Stimulated activated CD4-positive, alpha-beta T cell treated with anti-CD3 and anti-CD28 coated beads, TNF-alpha, amount 100 ng/mL, for 4 hours (primary cell): Measurements from ENCODE around the gene ADK.
"Not testable (repeated sequence)": the region's sequence is repeated elsewhere in the genome, so short reads cannot be mapped to it uniquely, and the experiment has no call there.

ENCODE experiments used
- DNase-seq, 3 experiments: peaks; one replicate each; pipeline ENCODE4 v3.0.0-alpha.2; 2020; ENCODE audit warnings: low read depth in 3 of 3

The ADK gene

DNA sequence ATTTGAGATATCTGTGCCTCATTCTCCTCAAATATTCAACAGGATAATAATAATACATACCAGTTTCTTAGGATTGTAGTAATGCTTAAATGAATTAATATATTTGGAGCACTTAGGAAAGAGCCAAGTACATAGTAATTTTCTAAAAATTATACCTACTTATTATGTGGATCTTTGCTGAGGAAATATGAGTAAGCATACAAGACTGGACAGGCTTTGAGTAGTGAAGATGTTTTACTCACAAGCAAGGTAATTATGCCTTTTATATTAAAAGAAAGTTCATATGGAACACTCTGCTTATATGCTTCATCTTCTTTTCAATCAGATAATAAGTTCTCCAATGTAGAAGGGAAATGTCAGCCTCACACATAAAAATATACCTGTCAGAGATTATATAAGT is 337.9 kb downstream of the ADK start:
- DNase-seq = no peak

DNA sequence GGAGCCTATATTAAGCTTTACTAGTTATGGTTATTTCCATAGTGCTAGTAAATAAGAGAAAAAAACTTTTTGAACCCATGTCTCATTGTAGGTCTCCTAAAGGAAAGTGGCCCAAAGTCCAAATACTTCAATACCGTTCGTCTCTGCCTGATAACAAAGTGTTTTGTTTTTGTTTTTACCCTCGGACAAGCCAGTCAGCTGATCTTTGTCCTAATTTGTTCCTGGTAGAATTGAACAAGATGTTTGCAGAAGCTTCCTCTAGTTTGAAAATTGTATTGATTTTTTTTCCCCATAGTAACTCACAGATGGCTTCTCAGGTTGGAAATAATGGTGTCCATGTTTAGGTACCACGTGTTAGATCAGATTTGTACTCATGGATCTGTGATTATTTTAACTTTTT is 339.5 kb downstream of the ADK start:
- DNase-seq = no peak

- no peak for DNase-seq
Observed at GRCh38 chr10:74491014-74491413, 340.0 kb downstream of the ADK start.

GRCh38 chr10:74496276-74496675 is 345.3 kb downstream of the ADK start:
- DNase-seq = not testable (repeated sequence)

- not testable (repeated sequence) for DNase-seq
Observed at GRCh38 chr10:74498664-74499063, 347.6 kb downstream of the ADK start.

DNA sequence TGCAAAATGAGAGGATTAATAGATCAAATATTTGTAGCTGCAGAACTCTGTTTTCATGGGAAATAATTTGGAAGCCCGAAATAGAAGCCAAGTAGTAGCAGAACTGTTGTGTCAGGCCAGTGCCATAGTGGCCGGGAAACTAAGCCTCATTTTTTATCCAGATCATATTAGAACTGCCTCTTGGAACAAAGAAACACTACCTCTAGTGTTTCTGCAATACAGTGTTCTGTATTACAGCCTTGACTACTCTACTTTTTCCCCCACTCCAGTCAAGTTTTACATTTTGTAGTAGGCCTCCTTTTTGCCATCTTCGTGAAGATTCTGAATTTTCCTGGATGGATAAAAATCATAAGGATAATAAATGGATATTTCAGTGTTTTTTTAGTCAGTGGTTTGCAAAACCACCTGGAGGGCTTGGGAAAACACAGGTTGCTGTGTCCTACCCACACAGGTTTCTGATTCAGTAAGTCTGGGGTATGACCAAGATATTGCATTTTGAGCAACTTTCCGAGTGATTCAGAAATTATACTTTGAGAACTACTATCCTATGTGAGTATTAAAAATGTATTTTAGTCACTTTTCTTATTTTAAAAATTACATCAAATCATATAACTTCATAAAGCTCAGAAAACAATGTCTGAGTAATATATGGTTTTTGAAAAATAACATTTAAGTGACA is 349.1 kb downstream of the ADK start:
- DNase-seq = no peak

GRCh38 chr10:74500816-74501215 is 349.8 kb downstream of the ADK start:
- no peak for DNase-seq

DNA sequence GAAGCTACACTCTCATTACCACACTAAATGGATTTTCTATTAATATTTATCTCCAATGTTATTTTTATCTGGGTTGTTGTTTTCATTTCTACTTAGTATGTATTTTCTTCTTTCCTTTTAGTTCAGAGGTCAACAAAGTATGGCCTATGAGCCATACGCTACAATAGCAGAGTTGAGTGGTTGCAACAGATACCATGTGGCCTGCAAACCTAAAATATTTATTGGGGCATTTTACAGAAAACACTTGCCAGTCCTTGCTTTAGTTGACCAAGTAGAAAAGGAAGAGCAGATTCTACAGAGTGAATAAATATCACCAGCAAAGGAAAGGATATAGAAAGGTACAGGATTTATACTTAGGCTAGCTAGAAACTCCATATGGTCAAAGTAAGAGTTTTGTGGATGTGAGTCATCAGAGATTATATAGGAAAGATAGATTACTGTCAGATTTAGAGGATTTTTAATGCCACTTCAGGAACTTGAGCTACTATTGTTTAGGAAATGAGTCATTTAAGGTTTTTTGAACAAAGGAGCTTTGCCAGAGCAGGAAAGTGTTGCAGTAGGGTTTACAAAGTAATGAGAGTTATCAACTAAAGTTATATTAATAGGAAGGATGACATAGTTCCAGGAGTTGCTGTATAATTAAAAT is 352.1 kb downstream of the ADK start:
- no peak for DNase-seq

GRCh38 chr10:74507951-74508350 is 356.9 kb downstream of the ADK start:
- DNase-seq = no peak

DNA sequence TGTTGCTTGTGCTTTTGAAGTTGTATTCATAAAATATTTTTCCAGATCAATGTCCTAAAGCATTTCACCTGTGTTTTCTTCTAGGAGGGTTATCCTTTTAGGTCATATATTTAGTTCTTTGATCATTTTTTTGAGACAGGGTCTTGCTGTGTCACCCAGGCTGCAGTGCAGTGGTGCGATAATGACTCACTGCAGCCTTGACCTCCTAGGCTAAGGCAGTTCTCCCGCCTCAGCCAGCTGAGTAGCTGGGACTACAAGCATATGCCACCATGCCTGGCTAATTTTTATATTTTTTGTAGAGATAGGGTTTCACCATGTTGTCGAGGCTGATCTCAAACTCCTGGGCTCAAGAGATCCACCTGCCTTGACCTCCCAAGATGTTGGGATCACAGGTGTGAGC is 359.6 kb downstream of the ADK start:
- DNase-seq = no peak

DNA sequence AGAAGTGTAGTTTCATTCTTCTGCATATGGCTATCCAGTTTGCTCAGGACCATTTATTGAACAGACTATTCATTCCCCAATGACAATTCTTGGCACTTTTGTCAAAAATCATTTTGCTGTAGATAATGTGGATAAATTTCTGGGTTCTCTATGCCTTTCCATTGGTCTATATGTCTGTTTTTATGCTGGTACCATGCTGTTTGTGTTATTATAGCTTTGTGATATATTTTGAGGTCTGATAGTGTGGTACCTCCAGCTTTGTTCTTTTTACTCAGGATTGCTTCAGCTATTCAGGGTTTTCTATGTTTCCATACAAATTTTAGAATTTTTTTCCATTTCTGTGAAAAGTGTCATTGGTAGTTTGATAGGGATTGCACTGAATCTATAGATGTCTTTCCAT is 360.0 kb downstream of the ADK start:
- no peak for DNase-seq

DNA sequence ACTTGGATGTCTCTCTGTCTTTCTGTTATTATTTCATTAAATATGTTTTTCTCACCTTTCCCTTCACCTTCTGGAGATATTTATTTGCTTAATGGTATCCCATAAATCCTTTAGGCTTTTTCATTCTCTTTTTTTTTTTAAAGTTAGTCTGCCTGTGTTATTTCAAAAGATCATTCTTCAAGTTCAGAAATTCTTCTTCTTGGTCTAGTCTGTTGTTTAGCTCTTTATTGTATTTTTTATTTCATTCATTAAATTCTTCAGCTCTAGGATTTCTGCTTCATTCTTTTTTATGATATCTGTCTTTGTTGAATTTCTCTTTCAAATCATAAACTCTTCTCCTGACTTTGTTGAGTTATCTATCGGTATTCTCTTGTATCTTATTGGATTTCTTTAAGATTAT is 363.3 kb downstream of the ADK start:
- DNase-seq = no peak

GRCh38 chr10:74518061-74518460 is 367.0 kb downstream of the ADK start:
- no peak for DNase-seq

- no peak for DNase-seq
Observed at GRCh38 chr10:74521526-74521925, 370.5 kb downstream of the ADK start.

GRCh38 chr10:74523199-74523598 is 372.2 kb downstream of the ADK start:
- DNase-seq = no peak

- DNase-seq = no peak
Observed at GRCh38 chr10:74525885-74526284, 374.9 kb downstream of the ADK start.

GRCh38 chr10:74527611-74528010 is 376.6 kb downstream of the ADK start:
- DNase-seq = not testable (repeated sequence)

- DNase-seq = no peak
Observed at GRCh38 chr10:74529205-74529604, 378.2 kb downstream of the ADK start.

DNA sequence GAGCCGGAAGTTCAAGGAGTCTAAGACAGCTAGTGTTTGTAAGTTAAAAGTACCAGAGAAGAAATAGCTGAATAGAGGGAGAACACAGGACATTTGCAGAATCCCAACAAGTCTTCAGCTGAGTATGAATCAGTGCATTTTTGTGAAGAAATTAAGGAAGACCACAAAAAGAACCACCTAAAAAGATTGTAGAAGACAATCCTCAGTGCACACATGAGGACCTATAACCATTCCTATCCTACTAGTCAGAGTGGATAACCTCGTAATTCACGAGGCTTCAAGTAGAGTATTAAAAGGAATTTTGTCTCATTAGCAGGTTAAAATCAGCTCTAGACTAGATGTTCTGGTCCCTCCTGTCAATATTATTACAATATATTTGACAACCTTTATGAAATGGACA is 380.0 kb downstream of the ADK start:
- no peak for DNase-seq

DNA sequence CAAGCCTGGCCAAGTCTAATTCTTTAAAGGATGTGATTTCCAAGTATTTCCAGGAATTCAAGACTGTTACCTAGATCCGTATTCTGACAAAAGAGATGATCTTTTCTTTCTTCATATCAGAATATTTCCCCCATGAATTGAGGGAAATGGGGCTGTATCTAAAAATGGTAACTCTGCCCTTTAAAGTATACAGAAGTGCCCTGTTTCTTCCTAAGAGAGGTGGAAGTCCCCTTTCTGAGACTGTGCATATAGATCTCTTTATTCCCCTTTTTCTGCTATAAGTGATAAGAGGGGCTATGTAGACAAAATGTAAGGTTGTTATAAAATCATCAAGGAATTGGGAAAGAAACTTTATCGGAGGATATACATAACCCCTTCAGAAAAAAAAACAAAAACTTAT is 388.3 kb downstream of the ADK start:
- DNase-seq = no peak

DNA sequence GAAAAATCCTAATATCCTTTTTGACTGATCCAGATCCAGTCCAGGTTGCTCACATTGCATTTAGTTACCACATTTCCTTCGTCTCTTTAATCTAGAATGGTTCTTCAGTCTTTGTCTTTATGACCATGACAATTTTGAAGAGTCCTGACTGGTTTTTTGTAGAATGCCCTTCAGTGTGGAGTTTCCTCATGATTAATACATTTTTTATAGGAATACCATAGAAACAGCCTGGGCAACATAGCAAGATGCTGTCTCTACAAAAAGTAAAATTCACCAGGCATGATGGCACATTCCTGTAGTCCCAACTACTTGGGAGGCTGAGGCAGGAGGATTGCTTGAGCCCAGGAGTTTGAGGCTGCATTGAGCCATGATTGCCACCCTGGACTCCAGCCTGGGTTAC is 390.4 kb downstream of the ADK start:
- no peak for DNase-seq

- no peak for DNase-seq
Observed at GRCh38 chr10:74542077-74542476, 391.1 kb downstream of the ADK start.

DNA sequence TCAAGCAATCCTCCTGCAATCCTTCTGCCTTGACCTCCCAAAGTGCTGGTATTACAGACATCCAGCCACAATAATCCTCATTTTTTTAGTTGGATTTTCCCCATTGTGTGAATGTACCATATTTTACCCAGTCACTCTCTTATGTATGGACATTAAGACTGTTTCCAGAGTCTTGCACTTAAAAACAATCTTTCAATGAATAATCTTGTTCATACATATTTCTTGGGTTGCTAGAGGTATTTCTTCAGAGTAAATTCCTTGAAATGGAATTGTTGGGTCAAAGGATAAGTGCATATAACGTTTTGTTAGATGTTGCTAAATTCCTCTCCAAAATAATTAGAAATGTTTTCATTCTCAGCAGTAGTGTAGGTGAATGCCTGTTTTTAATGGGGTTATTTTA is 392.3 kb downstream of the ADK start:
- DNase-seq = no peak

GRCh38 chr10:74544106-74544505 is 393.1 kb downstream of the ADK start:
- no peak for DNase-seq
